Measurements from ENCODE around the gene DESI1.
"Not testable (repeated sequence)": the region's sequence is repeated elsewhere in the genome, so short reads cannot be mapped to it uniquely, and the experiment has no call there.

DESI1 gene

GRCh38 chr22:41634610-41635009 lies 13.8 kb upstream of the DESI1 start:
- DNase-seq (ENCODE audit: low read depth, low spot score) = not testable (repeated sequence)

- not testable (repeated sequence) for DNase-seq (ENCODE audit: low read depth, low spot score)
Observed at GRCh38 chr22:41631615-41632014, 10.8 kb upstream of the DESI1 start.

- not testable (repeated sequence) for DNase-seq (ENCODE audit: low read depth, low spot score)
Observed at GRCh38 chr22:41631115-41631514, 10.3 kb upstream of the DESI1 start.

GRCh38 chr22:41625577-41625976 lies 4.7 kb upstream of the DESI1 start:
- no peak for DNase-seq (ENCODE audit: low read depth, low spot score)

- no peak for DNase-seq (ENCODE audit: low read depth, low spot score)
Observed at GRCh38 chr22:41621911-41622179, 1.0 kb upstream of the DESI1 start.

GRCh38 chr22:41621099-41621910 lies 462 bp upstream of the DESI1 start, which contains the start of gene XRCC6:
XRCC6 (plus strand) TSS chr22:41621295; CDS start chr22:41622005, 710 bp downstream.
- DNase-seq (ENCODE audit: low read depth, low spot score) = peak; percentile 99

GRCh38 chr22:41619979-41620588 lies 759 bp downstream of the DESI1 start:
- no peak for DNase-seq (ENCODE audit: low read depth, low spot score)

GRCh38 chr22:41613456-41613855 lies 7.4 kb downstream of the DESI1 start:
- no peak for DNase-seq (ENCODE audit: low read depth, low spot score)

- no peak for DNase-seq (ENCODE audit: low read depth, low spot score)
Observed at GRCh38 chr22:41612603-41613306, 8.1 kb downstream of the DESI1 start.

- DNase-seq (ENCODE audit: low read depth, low spot score) = no peak
Observed at GRCh38 chr22:41608386-41608785, 12.5 kb downstream of the DESI1 start.

GRCh38 chr22:41603873-41604332 lies 16.9 kb downstream of the DESI1 start:
- DNase-seq (ENCODE audit: low read depth, low spot score) = no peak

- no peak for DNase-seq (ENCODE audit: low read depth, low spot score)
Observed at GRCh38 chr22:41600976-41601375, 19.9 kb downstream of the DESI1 start.

- DNase-seq (ENCODE audit: low read depth, low spot score) = no peak
Observed at GRCh38 chr22:41598891-41599635, 21.8 kb downstream of the DESI1 start.

GRCh38 chr22:41598081-41598480 lies 22.8 kb downstream of the DESI1 start:
- DNase-seq (ENCODE audit: low read depth, low spot score) = no peak

- no peak for DNase-seq (ENCODE audit: low read depth, low spot score)
Observed at GRCh38 chr22:41597635-41597953, 23.2 kb downstream of the DESI1 start.

- DNase-seq (ENCODE audit: low read depth, low spot score) = no peak
Observed at GRCh38 chr22:41596776-41597634, 23.8 kb downstream of the DESI1 start.

GRCh38 chr22:41595703-41596102 lies 25.1 kb downstream of the DESI1 start:
- no peak for DNase-seq (ENCODE audit: low read depth, low spot score)

GRCh38 chr22:41593336-41593960 lies 27.4 kb downstream of the DESI1 start:
- not testable (repeated sequence) for DNase-seq (ENCODE audit: low read depth, low spot score)

- DNase-seq (ENCODE audit: low read depth, low spot score) = peak; percentile 99
Observed at GRCh38 chr22:41589391-41590241, 31.2 kb downstream of the DESI1 start, which contains the start of gene PMM1. PMM1 (minus strand) TSS chr22:41589840; CDS start chr22:41589805, 35 bp downstream.

GRCh38 chr22:41587347-41587723 lies 33.5 kb downstream of the DESI1 start:
- no peak for DNase-seq (ENCODE audit: low read depth, low spot score)
